GM12878 (cell line): ENCODE data around the gene P2RY10.

ENCODE experiments used
- KDM1A ChIP-seq: fragments of 200-600 bp; sonication (generic); IDR thresholded peaks from 2 replicates; pipeline ENCODE4 v1.6.1; 2016; ENCODE audit warnings: borderline replicate concordance
- ZZZ3 ChIP-seq: IDR thresholded peaks from 2 replicates; pipeline ENCODE4 v1.6.1; 2011; ENCODE audit warnings: low read depth; ENCODE audit not compliant: control insufficient read depth, insufficient read length

DNA sequence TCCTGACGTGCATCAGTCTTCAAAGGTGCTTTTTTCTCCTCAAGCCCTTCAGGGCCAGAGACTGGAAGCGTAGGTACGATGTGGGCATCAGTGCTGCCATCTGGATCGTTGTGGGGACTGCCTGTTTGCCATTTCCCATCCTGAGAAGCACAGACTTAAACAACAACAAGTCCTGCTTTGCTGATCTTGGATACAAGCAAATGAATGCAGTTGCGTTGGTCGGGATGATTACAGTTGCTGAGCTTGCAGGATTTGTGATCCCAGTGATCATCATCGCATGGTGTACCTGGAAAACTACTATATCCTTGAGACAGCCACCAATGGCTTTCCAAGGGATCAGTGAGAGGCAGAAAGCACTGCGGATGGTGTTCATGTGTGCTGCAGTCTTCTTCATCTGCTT is 15.7 kb downstream of the P2RY10 start:
- TF ChIP-seq KDM1A = no peak
- TF ChIP-seq ZZZ3 = no peak
